SU-DHL-6 (cell line): Measurements from ENCODE around the gene SFSWAP.

Experiments used
- H2AFZ ChIP-seq: fragments of 200-600 bp; sonication (generic); 2 replicates; pipeline ENCODE4 v1.6.1; 2014; ENCODE audit warnings: low read depth, mild to moderate bottlenecking, moderate library complexity, mixed read lengths, antibody characterized with exemption, low read length; ENCODE audit not compliant: severe bottlenecking
- H3F3A ChIP-seq: fragments of 200-600 bp; shearing (Covaris generic); 2 replicates; pipeline ENCODE4 v1.6.0; 2016; ENCODE audit warnings: antibody characterized with exemption, mild to moderate bottlenecking; ENCODE audit not compliant: insufficient read depth
- H3K27ac ChIP-seq: fragments of 200-600 bp; sonication (generic); 2 replicates; pipeline ENCODE4 v1.5.1; 2016; ENCODE audit warnings: low read depth, mild to moderate bottlenecking, low read length, moderate library complexity, mixed read lengths
- H3K27me3 ChIP-seq: fragments of 200-600 bp; sonication (generic), shearing (Covaris generic); 2 replicates; pipeline ENCODE4 v1.6.0; 2014; ENCODE audit warnings: mild to moderate bottlenecking, low read length
- H3K36me3 ChIP-seq: fragments of 200-600 bp; sonication (generic); 2 replicates; pipeline ENCODE4 v1.6.1; 2014; ENCODE audit warnings: mild to moderate bottlenecking, low read length, mixed read lengths
- H3K4me2 ChIP-seq: fragments of 300-600, 200-600 bp; shearing (Covaris generic), sonication (generic); 2 replicates; pipeline ENCODE4 v1.6.0; 2014; ENCODE audit warnings: low read length, low read depth, mild to moderate bottlenecking; ENCODE audit not compliant: poor library complexity, severe bottlenecking
- H3K4me3 ChIP-seq: fragments of 200-600 bp; sonication (generic); 2 replicates; pipeline ENCODE4 v1.5.1; 2014; ENCODE audit warnings: antibody characterized with exemption, low read length, mild to moderate bottlenecking, mixed read lengths; ENCODE audit not compliant: insufficient read depth, poor library complexity, severe bottlenecking
- H3K79me2 ChIP-seq: fragments of 200-600 bp; sonication (generic); 2 replicates; pipeline ENCODE4 v1.6.1; 2014; ENCODE audit warnings: mild to moderate bottlenecking, low read length, moderate library complexity; ENCODE audit not compliant: insufficient read depth
- H3K9ac ChIP-seq: fragments of 200-600 bp; sonication (generic); 2 replicates; pipeline ENCODE4 v1.7.0; 2014; ENCODE audit warnings: mild to moderate bottlenecking, low read length
- H3K9me2 ChIP-seq: fragments of 200-600 bp; sonication (generic); replicated peaks from 2 replicates; pipeline ENCODE4 v1.6.1; 2014; ENCODE audit warnings: low read length; ENCODE audit not compliant: insufficient read depth
- H3K9me3 ChIP-seq: fragments of 200-600 bp; sonication (generic); 2 replicates; pipeline ENCODE4 v1.6.1; 2014; ENCODE audit warnings: low read length, mixed read lengths; ENCODE audit not compliant: insufficient read depth
- H4K20me1 ChIP-seq: fragments of 200-600 bp; sonication (generic); 2 replicates; pipeline ENCODE4 v1.6.1; 2014; ENCODE audit warnings: low read depth, mild to moderate bottlenecking, antibody characterized with exemption, low read length, moderate library complexity, mixed read lengths
- CTCF ChIP-seq: fragments of 200-600 bp; sonication (generic); IDR thresholded peaks from one replicate; pipeline ENCODE4 v1.5.1; 2017; ENCODE audit warnings: antibody characterized with exemption, mild to moderate bottlenecking, low read length, moderate library complexity; ENCODE audit not compliant: insufficient read depth, poor library complexity, severe bottlenecking
- EZH2phosphoT487 ChIP-seq: fragments of 200-600 bp; sonication (generic), shearing (Covaris generic); conservative IDR thresholded peaks from 2 replicates; pipeline ENCODE4 v1.6.1; 2018; ENCODE audit warnings: mild to moderate bottlenecking, antibody characterized with exemption, low read length, moderate library complexity, mixed read lengths

Gene SFSWAP

GRCh38 chr12:131830914-131831571, 120.2 kb downstream of the SFSWAP start:
- no peak overlapping the region for H3K4me2 ChIP-seq
- H2AFZ ChIP-seq = no peak overlapping the region
- no peak for TF ChIP-seq EZH2phosphoT487
- TF ChIP-seq CTCF = no peak
- H3K4me3 ChIP-seq = no peak overlapping the region
- H3K27ac ChIP-seq = no peak overlapping the region
- no peaks in the 10 kb centered on the region for H3K27me3 ChIP-seq
- no peaks in the 10 kb centered on the region for H3K9me2 ChIP-seq
- H3K79me2 ChIP-seq = no peaks in the 10 kb centered on the region
- no peaks in the 10 kb centered on the region for H4K20me1 ChIP-seq
- H3F3A ChIP-seq = no peaks in the 10 kb centered on the region
- H3K9ac ChIP-seq = no peak overlapping the region
- H3K9me3 ChIP-seq = no peaks in the 10 kb centered on the region
- no peaks in the 10 kb centered on the region for H3K36me3 ChIP-seq

- Histone ChIP-seq H3K9me3 (no peaks in the 10 kb centered on the region), H3K27me3 (no peaks in the 10 kb centered on the region), H2AFZ (no peak overlapping the region), H3K9ac (no peak overlapping the region), H3K4me2 (no peak overlapping the region), H3K36me3 (no peaks in the 10 kb centered on the region), H3K27ac (no peak overlapping the region), H3F3A (no peaks in the 10 kb centered on the region), H3K4me3 (no peak overlapping the region), H4K20me1 (no peaks in the 10 kb centered on the region), H3K9me2 (no peaks in the 10 kb centered on the region), H3K79me2 (no peaks in the 10 kb centered on the region)
- TF ChIP-seq EZH2phosphoT487 = no peak
These were observed 120.7 kb downstream of the SFSWAP start for GRCh38 chr12:131831635-131832041.

GRCh38 chr12:131832321-131833231, 121.7 kb downstream of the SFSWAP start:
- Histone ChIP-seq H4K20me1 (no peaks in the 10 kb centered on the region), H3K27ac (no peak overlapping the region), H3K36me3 (no peaks in the 10 kb centered on the region), H3F3A (no peaks in the 10 kb centered on the region), H3K27me3 (no peaks in the 10 kb centered on the region), H2AFZ (no peak overlapping the region), H3K4me3 (no peak overlapping the region), H3K4me2 (no peak overlapping the region), H3K9me3 (no peaks in the 10 kb centered on the region), H3K79me2 (no peaks in the 10 kb centered on the region), H3K9ac (no peak overlapping the region), H3K9me2 (no peaks in the 10 kb centered on the region)
- TF ChIP-seq EZH2phosphoT487 = no peak
- TF ChIP-seq CTCF = no peak

- H3K4me2 ChIP-seq = no peak overlapping the region
- H3K4me3 ChIP-seq = no peak overlapping the region
- no peaks in the 10 kb centered on the region for H3F3A ChIP-seq
- H3K27ac ChIP-seq = no peak overlapping the region
- TF ChIP-seq CTCF (no peak), EZH2phosphoT487 (no peak)
- no peak overlapping the region for H3K9ac ChIP-seq
- H3K36me3 ChIP-seq = no peaks in the 10 kb centered on the region
- no peak overlapping the region for H2AFZ ChIP-seq
- no peaks in the 10 kb centered on the region for H4K20me1 ChIP-seq
- no peaks in the 10 kb centered on the region for H3K27me3 ChIP-seq
- H3K9me3 ChIP-seq = no peaks in the 10 kb centered on the region
- no peaks in the 10 kb centered on the region for H3K79me2 ChIP-seq
- H3K9me2 ChIP-seq = no peaks in the 10 kb centered on the region
These were observed 122.5 kb downstream of the SFSWAP start for GRCh38 chr12:131833288-131833895.
